OCI-LY1 (cell line): ENCODE measurements around the gene ZNF354B.
"Not testable (repeated sequence)": the region's sequence is repeated elsewhere in the genome, so short reads cannot be mapped to it uniquely, and the experiment has no call there.

Experiments used
- H2AFZ ChIP-seq: fragments of 200-600 bp; sonication (generic), shearing (Covaris generic); 2 replicates; pipeline ENCODE4 v1.6.0; 2014; ENCODE audit warnings: antibody characterized with exemption, mild to moderate bottlenecking, low read length
- H3F3A ChIP-seq: fragments of 200-600 bp; sonication (generic), shearing (Covaris generic); 2 replicates; pipeline ENCODE4 v1.6.0; 2014; ENCODE audit warnings: mild to moderate bottlenecking, antibody characterized with exemption, low read length, moderate library complexity; ENCODE audit not compliant: insufficient read depth
- H3K27ac ChIP-seq: fragments of 200-600 bp; sonication (generic); 2 replicates; pipeline ENCODE4 v1.5.1; 2014; ENCODE audit warnings: low read length, mixed run types, mild to moderate bottlenecking, low read depth; ENCODE audit not compliant: poor library complexity, severe bottlenecking
- H3K27me3 ChIP-seq: fragments of 200-600 bp; sonication (generic); 2 replicates; pipeline ENCODE4 v1.6.0; 2014; ENCODE audit warnings: antibody characterized with exemption, mild to moderate bottlenecking, low read length, moderate library complexity; ENCODE audit not compliant: insufficient read depth
- H3K36me3 ChIP-seq: fragments of 200-600 bp; sonication (generic); 2 replicates; pipeline ENCODE4 v1.6.1; 2014; ENCODE audit warnings: mild to moderate bottlenecking, antibody characterized with exemption, low read length, moderate library complexity, mixed read lengths; ENCODE audit not compliant: insufficient read depth
- H3K4me1 ChIP-seq: fragments of 200-600 bp; sonication (generic); 2 replicates; pipeline ENCODE4 v1.5.1; 2014; ENCODE audit warnings: mild to moderate bottlenecking, low read length, moderate library complexity; ENCODE audit not compliant: insufficient read depth, severe bottlenecking
- H3K4me2 ChIP-seq: fragments of 200-600 bp; sonication (generic), shearing (Covaris generic); 2 replicates; pipeline ENCODE4 v1.6.1; 2014; ENCODE audit warnings: low read length
- H3K4me3 ChIP-seq: fragments of 200-600 bp; sonication (generic); 2 replicates; pipeline ENCODE4 v1.5.1; 2014; ENCODE audit warnings: low read length, low read depth, mild to moderate bottlenecking, mixed read lengths; ENCODE audit not compliant: poor library complexity, severe bottlenecking
- H3K79me2 ChIP-seq: fragments of 200-600 bp; shearing (Covaris generic); 2 replicates; pipeline ENCODE4 v1.6.1; 2016; ENCODE audit warnings: mixed run types, low read length, mixed read lengths; ENCODE audit not compliant: insufficient read depth
- H3K9ac ChIP-seq: fragments of 200-600 bp; sonication (generic), shearing (Covaris generic); 2 replicates; pipeline ENCODE4 v1.6.1; 2014; ENCODE audit warnings: mild to moderate bottlenecking, low read length, mixed read lengths
- H3K9me2 ChIP-seq: fragments of 200-600 bp; sonication (generic), shearing (Covaris generic); 2 replicates; pipeline ENCODE4 v1.6.1; 2014; ENCODE audit warnings: low read depth, mild to moderate bottlenecking, low read length, mixed read lengths
- H3K9me3 ChIP-seq: fragments of 200-600 bp; shearing (Covaris generic); 2 replicates; pipeline ENCODE4 v1.6.1; 2014; ENCODE audit warnings: low read length, mixed read lengths
- H4K20me1 ChIP-seq: fragments of 200-600 bp; sonication (generic), shearing (Covaris generic); 2 replicates; pipeline ENCODE4 v1.6.0; 2016; ENCODE audit warnings: mild to moderate bottlenecking, low read length; ENCODE audit not compliant: insufficient read depth
- CTCF ChIP-seq: fragments of 200-600 bp; sonication (generic), shearing (Covaris generic); IDR thresholded peaks from 2 replicates; pipeline ENCODE4 v1.5.1; 2017; ENCODE audit warnings: mild to moderate bottlenecking, antibody characterized with exemption, low read length, moderate library complexity, mixed read lengths
- EZH2 ChIP-seq: fragments of 200-600 bp; sonication (generic), shearing (Covaris generic); IDR thresholded peaks from 2 replicates; pipeline ENCODE4 v1.8.0; 2017; ENCODE audit warnings: borderline replicate concordance, mixed run types, mild to moderate bottlenecking, antibody characterized with exemption, low read length, moderate library complexity, mixed read lengths

The ZNF354B gene

DNA sequence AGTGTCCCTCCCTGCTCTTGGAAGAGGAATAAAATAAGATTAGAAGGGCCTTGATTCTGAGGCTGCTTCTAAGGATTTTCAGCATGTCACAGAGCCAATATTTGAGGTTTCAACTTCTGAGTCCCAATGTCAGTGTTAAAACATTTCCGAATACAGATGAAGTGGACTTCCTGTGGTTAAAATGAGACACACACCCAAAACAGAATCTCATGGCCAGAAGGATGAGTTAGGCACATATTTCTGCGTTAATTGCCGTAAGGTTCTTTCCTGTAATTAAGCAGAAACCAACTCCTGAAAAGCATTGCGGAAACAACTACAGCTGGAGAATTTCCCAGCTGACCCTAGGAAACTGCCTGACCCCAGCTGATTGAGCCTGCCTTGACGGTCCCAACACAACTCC, 10.4 kb upstream of the ZNF354B start:
- H3K4me2 ChIP-seq, result no peak overlapping the region
- H3K9me3 ChIP-seq, result no peaks in the 10 kb centered on the region
- no peaks in the 10 kb centered on the region for H3K36me3 ChIP-seq

DNA sequence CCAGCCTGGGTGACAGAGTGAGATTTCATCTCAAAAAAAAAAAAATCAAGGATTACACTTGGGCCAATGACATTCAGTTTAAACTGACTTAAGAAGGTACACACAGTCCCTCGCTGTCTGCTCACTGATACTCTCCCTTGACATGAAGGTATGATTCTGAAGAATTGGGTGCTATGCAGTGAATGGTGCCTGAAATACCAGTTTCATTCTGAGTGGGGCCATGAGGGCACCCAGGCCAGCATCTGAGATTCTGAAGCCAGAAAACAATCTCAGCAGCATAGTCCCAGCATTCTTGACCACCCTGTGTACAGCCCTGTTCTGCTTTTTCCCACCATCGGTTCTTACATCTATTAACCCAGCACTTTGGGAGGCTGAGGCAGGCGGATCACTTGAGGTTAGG, 7.8 kb upstream of the ZNF354B start:
- no peaks in the 10 kb centered on the region for H3K27me3 ChIP-seq
- H3K9me2 ChIP-seq, result no peaks in the 10 kb centered on the region
- H4K20me1 ChIP-seq, result no peaks in the 10 kb centered on the region
- H3K9me3 ChIP-seq, result no peaks in the 10 kb centered on the region
- H3K36me3 ChIP-seq, result no peaks in the 10 kb centered on the region
- H3K9ac ChIP-seq, result no peak overlapping the region
- no peaks in the 10 kb centered on the region for H3K4me1 ChIP-seq
- H3K27ac ChIP-seq, result no peak overlapping the region
- H2AFZ ChIP-seq, result no peak overlapping the region
- H3K79me2 ChIP-seq, result no peaks in the 10 kb centered on the region
- no peak overlapping the region for H3K4me3 ChIP-seq
- TF ChIP-seq EZH2 (no peak), CTCF (no peak)
- no peak overlapping the region for H3K4me2 ChIP-seq
- no peaks in the 10 kb centered on the region for H3F3A ChIP-seq

More for the DNA sequence above, 10.4 kb upstream of the ZNF354B start:
- Histone ChIP-seq H3K27me3 (no peaks in the 10 kb centered on the region), H3K27ac (no peak overlapping the region), H3K4me1 (no peaks in the 10 kb centered on the region), H3K79me2 (no peaks in the 10 kb centered on the region), H3K9me2 (no peaks in the 10 kb centered on the region), H2AFZ (no peak overlapping the region), H3F3A (no peaks in the 10 kb centered on the region), H4K20me1 (no peaks in the 10 kb centered on the region), H3K4me3 (no peak overlapping the region), H3K9ac (no peak overlapping the region)
- TF ChIP-seq CTCF, result no peak
- no peak for TF ChIP-seq EZH2

GRCh38 chr5:178854284-178854683, 5.5 kb upstream of the ZNF354B start:
- H3F3A ChIP-seq, result no peaks in the 10 kb centered on the region
- no peak overlapping the region for H3K9ac ChIP-seq
- no peaks in the 10 kb centered on the region for H3K4me1 ChIP-seq
- no peak overlapping the region for H3K4me3 ChIP-seq
- no peaks in the 10 kb centered on the region for H4K20me1 ChIP-seq
- no peaks in the 10 kb centered on the region for H3K9me2 ChIP-seq
- H2AFZ ChIP-seq, result no peak overlapping the region
- no peak overlapping the region for H3K4me2 ChIP-seq
- H3K36me3 ChIP-seq, result no peaks in the 10 kb centered on the region
- no peaks in the 10 kb centered on the region for H3K9me3 ChIP-seq
- no peaks in the 10 kb centered on the region for H3K79me2 ChIP-seq
- H3K27me3 ChIP-seq, result no peaks in the 10 kb centered on the region
- no peak overlapping the region for H3K27ac ChIP-seq
- TF ChIP-seq CTCF, result no peak
- TF ChIP-seq EZH2, result no peak

- H3K27me3 ChIP-seq, H3K9ac ChIP-seq, H3K79me2 ChIP-seq, H3K36me3 ChIP-seq, H3K9me3 ChIP-seq, H3K4me2 ChIP-seq, H3K9me2 ChIP-seq, H2AFZ ChIP-seq, H3F3A ChIP-seq, H3K27ac ChIP-seq, H3K4me1 ChIP-seq, H4K20me1 ChIP-seq: not testable (repeated sequence)
- H3K4me3 ChIP-seq, result peak overlapping the region; percentile 54
Measured at GRCh38 chr5:178860615-178861014, 862 bp downstream of the ZNF354B start.
